HG02571 (cell line): ENCODE measurements around the gene PAX5.

Experiments used
- ATAC-seq: cut with Tn5 transposase; IDR thresholded peaks from one replicate; pipeline ENCODE4 v1.9.1; 2021; ENCODE audit warnings: mild to moderate bottlenecking, moderate library complexity; ENCODE audit not compliant: unreplicated experiment

PAX5 gene

DNA sequence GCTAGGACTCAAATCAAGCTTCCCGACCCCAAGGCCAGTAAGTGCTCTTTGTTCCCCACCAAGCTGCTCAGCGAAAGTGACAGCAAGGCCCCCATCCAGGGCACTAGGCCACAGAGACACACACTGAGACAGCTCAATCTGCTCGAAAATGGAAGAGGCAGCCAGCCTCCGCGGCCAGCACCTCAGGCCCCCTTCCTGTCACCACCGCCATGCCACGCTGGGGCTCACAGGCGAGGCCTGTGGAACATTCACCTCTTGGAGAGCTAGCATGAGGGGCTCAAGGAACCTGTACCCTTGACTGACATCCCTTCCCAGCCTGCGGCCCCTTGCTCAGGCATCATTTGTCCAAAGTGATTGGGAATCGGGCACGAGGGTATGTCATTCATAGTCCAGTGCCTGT, 71.4 kb downstream of the PAX5 start:
- no peak for ATAC-seq

DNA sequence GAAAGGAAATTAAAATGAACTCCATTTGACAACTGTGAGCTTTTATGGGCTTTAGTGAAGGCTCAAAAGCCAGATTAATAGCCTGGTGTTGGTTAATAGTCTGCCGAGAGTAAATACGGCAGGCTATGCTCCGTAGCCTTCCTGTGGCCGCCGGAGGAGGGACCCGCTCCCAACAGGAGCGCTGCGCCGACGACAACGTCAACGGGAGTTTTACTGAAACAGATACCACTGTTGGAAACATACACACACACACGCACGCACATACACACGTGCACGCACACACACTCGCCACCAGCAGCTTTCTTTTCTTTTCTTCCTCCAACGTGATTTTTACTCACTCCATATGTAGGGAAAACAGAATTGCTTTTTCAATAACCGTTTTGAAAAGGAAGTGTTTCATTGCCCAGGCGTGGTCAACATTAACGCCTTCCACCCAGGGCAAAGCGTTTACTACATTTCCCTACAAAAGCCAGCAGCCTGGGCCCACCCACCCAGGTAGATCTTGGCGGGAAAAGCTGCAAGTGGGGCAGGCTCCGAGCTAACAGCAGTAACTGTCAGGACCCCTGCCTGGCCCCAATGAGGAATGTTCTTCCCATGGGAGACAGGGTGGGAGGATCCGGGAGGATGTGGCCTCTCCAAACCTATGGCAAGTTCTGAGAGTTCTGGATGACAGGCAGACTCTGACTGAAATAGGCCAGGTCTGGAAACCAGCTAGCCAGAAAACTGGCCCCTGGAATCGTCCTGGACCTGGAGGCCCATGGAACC, 72.3 kb downstream of the PAX5 start:
- no peak for ATAC-seq

DNA sequence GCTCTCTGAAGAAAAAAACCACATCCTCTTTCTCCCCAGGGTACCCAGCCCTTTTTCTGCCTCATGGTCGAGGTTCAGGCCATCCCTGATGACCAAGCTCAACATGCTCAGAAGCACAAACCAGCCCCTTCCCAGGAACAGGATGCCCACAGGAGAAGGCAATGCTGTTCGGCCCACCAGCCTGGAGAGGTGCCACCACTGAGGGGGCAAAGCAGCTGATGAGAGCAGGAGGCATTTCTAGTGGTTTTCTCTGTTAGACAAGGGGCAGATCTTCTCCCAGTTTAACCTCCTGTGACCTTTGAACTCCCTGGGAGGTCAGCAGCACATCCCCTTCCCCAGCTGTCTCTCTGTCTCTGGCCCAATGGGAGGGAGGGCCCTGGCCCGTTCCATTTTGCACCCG, 73.0 kb downstream of the PAX5 start:
- ATAC-seq, result no peak

DNA sequence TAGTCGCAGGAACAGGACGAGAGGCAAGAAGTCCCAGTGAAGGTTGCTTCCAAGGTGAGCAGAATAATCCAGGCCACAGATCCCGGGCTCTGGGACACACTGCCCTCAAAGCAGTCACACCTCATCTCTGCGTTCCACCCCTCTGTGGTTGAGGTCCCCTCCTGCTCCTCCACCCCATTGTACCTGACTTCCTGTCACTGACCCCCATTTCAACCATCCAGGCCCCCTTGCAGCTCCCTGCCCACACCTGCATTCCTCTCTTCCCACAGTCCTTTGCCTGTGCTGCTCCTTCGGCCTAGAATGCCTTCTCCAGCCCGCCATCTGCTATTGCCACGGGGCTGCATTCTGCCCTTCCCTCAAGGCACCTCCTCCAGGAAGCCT, 73.5 kb downstream of the PAX5 start:
- ATAC-seq, result no peak

DNA sequence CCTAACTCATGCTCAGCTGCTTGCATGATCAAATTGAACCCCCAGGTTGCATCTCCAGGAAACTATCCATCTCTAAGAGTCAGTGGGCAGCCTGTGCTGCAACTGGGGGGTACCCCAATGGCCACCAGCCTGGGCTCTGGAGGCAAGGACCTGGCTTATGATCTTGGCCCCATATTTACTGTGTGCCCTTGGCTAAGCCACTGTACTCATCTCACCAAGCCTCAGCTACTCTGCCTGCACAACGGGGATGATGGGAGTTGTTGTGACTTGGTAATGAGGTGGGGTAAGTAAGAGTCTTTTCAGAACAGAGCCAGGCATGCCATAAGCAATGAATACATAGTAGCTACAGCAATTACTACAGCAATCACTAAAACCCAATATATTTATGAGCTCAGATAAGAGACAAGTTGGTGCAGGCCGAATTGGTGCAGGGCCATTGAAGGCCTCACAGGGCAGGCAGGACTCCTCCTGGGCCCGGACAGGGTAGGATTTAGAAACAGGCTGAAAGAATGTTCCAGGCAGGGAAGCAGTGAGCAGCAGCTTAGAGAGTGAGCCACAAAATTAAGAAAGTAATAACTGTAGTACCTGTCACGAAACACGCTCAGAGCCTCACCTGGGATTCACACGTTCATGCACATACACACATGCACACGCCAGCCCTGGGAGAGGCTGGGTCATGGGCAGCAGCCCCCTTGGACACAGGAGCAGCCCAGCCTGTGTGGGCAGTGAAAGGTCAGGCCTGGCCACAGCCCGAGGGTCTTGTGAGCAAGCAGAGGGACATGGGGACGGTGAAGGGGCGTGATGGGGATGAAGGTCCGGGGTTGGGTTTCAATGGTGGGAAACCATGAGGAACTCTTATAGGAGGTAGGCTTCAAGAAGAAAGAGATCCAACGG, 74.1 kb downstream of the PAX5 start:
- no peak for ATAC-seq

DNA sequence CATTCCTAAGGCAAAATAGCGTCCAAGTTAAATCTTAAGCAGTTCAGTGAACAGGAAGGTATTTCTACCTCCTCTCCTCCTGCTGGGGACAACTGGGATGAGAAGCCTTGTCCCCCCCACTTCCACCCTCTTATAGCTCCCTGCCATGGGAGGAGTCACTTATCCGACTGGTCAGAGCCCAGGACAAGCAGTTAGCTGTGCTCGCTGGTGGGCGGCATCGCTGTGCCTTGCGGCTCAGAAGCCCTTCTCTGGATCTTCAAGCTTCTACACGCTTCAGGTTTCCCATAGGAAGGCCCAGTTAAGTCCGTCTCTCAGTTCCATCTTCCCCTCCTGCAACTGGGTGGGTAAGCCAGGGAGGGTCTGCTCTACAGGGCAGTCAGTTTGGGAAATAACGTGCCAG, 77.2 kb downstream of the PAX5 start:
- ATAC-seq, result no peak

DNA sequence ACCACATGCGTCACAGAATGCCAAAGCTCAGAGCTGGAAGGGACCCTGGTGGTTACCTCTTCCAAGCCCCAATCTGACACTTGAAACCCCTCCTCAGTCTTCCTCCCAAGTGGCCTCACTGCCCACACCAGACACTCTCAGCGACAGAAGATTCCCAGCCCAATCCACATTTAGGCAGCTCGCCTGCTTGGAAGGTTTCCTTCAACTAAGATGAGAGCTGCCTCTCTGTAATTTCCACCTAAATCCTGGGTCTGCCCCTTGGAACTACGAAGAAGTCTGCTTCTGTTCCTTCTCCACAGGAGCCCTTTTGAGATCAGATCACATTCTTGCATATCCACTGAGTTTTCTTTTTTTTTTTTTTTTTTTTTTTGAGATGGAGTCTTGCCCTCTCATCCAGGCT, 83.7 kb downstream of the PAX5 start:
- no peak for ATAC-seq

DNA sequence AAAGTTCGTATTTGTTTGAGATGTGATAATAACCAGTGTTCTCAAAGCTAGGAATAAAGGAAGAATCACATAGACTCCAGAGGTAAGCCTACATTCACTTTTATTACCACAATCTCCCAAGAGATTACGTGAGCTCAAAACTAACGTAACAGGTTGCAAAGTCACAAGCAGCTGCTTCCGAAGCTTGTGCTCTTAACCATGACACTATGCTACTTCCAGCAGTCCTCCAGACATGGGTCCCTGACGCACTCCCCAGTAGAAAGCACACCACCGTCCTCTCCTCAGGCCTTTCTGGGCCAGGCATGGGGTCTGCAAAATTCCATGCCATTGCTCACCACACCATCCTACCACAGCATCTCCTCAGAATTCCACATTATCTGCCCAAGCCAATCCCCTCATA, 84.6 kb downstream of the PAX5 start:
- no peak for ATAC-seq

DNA sequence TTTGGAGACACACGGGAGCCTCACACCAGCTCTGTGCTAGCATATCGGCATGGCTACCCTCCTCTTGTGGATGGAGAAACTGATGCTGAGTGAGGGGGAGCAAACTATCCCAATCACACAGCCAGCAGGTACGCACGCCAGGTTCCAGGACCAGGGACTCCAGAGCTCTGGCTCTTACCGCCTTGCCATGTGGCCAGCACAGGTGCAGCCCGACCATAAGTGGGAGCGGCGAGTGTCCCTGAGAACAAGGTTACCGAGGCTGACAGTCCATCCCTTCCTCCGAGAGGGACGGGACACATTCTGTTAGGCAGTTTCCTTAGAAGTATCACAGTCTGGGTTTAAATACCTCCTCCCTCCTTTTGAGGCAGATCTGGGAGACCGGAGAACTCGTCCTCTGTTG, 86.0 kb downstream of the PAX5 start:
- ATAC-seq, result no peak

DNA sequence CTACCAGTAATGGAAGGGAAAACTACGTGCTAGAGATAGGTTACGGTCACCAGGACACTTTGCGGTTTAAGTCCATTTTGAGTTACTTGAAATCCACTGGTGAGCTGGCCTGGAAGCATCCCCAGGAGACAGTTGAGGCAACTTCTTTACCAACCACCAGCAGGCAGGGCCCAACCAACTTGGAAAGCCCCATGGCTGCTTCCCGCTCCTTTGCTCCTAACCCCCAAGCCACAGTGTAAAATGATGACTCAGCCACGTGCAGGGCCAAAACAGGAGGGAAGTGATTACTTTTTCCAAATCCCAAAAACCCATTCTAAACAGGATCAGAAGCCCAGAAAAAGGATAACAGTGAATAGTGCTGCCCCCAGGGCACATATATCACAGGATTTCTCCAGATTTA, 87.4 kb downstream of the PAX5 start:
- no peak for ATAC-seq

DNA sequence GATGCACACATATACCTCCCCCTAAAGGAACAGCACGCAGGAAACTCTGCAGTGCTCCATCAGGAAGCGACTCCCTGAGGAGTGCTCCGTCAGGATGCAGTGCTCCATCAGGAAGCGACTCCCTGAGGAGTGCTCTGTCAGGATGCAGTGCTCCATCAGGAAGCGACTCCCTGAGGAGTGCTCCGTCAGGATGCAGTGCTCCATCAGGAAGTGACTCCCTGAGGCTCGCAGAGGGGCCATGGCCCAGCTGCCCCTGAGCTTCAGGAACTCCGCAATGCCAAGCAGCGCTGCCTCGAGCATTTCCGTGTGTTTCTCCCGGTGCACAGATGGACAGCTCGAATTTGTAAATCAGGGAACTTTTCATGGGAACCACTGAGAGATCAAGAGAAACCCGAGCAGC, 88.1 kb downstream of the PAX5 start:
- no peak for ATAC-seq

DNA sequence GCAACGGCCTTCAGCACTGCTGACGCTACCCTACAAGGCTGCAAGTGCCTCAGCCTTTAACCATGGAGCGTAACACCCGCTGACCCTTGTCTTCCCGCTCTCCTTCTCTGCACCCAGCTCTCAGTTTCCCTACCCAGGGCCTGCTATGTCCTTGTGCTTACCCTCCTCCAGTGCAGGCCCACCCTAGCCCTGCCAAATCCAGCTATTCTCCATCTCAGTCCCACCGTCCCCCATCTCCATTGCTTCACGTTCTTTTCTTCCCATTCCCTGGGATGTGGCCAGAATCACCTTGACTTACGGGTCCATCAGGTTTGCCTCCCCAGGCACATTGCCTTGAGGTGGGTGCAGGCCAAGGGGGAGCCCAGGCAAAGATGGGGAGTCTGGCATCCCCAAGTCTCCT, 91.2 kb downstream of the PAX5 start:
- no peak for ATAC-seq

DNA sequence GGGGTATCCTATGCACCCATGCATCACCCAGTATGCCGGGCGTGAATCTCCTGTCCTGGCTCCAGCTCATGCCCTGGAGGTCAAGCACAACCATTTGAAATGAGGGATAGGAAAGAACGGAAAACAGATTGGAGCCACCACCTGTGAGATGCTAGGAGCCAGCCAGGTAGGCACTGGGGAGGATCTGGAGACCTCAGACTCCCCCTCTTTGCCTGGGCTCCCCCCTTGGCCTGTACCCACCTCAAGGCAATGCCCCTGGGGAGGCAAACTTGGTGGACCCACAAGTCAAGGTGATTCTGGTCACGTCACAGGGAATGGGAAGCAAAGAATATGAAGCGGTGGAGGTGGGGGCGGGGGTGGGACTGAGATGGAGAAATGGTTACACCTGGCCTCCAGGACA, 92.6 kb downstream of the PAX5 start:
- ATAC-seq, result no peak

DNA sequence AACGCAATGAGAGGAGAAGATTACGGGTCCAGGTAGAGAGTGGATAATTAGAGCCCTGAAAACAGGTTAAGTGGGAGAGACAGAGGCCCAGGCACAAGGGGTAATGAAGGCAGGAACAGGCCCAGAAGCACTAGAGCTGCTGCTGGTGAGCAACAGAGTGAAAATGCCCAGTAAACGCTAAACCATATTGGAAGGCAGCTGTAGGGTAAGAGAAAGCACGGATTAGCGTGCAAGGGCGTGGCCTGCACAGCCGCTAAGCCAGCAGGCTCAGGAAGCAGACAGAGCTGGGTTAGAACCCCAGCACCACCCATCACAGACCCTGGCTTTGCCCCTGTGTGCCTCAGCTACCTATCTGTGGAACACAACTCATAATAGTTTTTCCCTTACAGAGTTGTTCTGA, 93.2 kb downstream of the PAX5 start:
- no peak for ATAC-seq

DNA sequence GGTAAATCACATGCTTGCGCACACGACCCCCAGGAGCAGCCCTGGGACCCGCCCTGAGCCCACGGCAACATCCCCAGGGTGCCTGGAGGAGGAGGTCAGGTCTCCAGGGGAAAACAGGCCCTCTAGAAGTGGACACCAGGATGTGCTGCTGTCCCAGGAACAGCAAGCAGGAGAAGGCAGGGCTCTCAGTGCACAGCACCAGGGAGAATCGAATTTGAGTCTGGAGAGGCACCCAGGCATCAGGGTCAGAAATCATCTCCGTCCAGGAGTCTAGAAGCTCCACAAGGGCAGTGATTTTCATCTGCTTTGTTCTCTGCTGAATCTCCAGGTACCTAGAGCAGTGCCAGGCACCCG, 93.6 kb downstream of the PAX5 start:
- ATAC-seq, result no peak

DNA sequence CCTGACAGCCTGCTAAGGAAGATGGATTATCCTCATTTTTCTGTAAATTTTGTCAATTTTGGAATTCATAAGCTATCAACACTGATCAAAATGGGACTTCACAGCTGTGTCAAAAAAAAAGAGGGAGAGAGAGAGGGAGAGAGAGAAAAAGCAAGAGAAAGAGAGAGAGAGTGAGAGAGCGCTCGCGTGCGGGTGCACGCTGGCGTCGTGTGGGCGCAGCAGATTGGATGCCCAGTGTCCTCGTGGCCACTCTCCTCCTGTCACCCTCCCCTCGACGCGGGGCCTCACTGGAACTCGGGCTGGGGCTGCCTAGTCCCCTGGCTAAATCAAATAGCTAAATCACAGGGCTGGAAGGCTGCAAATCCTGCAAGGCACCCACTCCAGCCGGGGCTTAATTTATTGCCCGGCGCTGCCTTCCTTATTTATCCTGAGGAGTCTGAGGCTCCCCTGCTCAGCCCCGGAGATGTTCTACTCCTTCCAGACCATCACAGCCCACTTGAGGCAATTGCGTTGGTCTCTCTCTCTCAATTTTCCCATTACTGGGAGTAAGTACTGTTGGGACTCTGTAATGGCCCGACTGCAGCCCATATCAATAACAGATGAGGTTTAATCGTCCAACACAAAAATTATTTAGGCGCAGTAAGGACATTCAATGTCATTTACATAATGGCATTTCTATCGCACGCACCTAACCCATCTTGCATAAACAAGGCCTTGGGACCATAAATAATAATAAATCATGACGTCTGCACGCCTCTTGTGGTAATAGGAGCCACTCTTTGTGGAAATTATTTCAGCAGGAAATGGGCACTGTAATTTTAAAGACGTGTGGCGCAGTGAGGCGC, 94.2 kb downstream of the PAX5 start:
- ATAC-seq, result no peak

DNA sequence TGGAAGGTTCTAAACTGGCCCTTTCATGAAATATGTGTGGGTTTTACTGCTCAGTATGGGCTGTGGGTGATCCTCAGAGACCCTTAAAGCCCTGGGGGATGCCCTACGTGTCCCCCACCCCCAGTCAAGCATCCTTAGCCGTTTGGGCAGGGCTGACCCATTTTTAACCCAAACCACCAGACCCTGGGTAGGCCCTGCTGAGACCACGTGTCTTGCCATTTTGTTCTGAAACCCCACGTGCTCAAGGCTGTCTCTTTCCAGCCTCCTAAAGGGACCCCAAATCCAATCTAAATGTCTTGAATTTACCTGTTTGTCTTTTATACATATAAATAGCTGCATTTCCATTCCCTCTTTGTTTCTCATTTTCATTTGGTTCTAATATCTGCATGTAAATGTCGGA, 94.9 kb downstream of the PAX5 start:
- ATAC-seq, result no peak

DNA sequence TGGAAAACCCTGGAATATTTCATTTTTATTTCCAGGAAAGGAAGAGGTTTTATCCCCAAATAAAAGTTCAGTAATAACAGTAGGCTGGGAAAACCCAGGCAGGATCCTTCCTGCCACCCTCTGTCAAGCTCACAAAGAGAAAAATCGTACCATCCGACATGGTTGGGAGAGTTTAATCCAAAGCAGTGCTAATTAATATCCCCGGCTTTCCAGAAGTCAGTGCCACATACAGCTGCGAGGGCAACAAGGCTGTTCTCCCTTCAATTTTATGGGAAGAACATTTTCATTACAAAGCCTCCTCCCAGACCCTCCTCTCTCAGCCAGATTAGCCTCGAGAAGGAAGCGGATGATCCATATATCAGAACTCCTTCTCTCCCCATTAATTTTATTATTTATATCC, 95.5 kb downstream of the PAX5 start:
- ATAC-seq, result no peak

DNA sequence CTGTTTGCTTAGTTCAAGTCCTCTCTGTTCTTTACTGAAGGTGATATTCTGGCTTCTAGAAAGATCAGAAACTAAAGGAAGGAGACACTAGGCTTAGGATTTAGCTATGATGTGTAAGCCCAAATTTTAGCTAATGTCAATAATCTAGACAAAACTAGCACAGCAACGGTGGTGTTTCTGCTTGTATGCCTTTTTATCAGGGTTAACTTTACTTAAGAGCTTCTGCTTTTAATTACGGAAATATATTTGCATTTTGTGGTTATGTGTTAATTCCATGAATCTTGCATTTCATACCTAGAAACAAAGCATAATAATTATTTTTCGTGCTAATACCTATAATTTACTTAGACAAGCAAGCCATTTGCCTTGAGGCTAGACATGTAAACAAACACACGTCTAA, 96.1 kb downstream of the PAX5 start:
- ATAC-seq, result no peak

DNA sequence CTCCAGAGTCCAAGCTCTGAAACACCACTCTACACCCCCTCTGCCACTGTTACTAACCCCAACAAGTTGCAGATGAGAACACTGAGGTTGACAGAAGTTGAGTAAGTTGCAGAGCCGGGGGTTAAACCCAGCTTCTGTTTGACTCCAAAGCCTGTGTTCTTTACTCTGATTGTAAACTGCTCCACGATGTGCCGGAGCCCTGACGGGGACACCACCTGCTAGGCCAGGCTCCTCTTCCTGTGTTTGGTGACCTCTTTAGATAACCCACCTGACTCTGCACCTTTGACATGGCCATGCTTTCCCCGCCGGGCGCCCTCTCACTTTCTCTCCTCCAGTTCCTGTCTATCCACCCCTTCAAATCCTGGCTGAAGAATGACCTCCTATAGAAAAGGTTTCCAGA, 96.7 kb downstream of the PAX5 start:
- no peak for ATAC-seq

DNA sequence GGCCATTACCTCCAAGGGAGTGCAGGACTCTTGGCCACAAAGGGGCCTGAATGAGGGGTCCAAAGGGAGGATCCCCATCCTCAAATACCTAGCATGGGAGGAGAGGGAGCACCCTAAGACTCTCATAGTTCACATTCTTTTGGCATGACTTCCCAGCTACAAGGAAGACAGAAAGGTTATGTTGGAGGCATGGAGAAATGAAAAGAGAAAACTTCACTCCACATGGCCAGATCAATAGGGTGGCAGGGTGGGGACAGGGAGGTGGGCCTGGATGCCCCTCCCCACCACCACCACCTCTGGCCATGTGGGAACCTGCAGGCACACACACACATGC, 97.6 kb downstream of the PAX5 start:
- ATAC-seq, result no peak
